GM19351 (cell line): ENCODE measurements around the gene ULK4.
A peak's percentile ranks its signal among the peaks of the same experiment; 100 is the strongest.

Experiments
- ATAC-seq: cut with Tn5 transposase; IDR thresholded peaks from one replicate; pipeline ENCODE4 v1.9.1; 2021; ENCODE audit warnings: mild to moderate bottlenecking, moderate library complexity; ENCODE audit not compliant: unreplicated experiment

ULK4 gene

GRCh38 chr3:41207355-41207754 is 754.5 kb downstream of the ULK4 start:
- no peak for ATAC-seq

GRCh38 chr3:41205591-41205990 is 756.3 kb downstream of the ULK4 start:
- no peak for ATAC-seq

- no peak for ATAC-seq
Measured at GRCh38 chr3:41204369-41204768, 757.5 kb downstream of the ULK4 start.

DNA sequence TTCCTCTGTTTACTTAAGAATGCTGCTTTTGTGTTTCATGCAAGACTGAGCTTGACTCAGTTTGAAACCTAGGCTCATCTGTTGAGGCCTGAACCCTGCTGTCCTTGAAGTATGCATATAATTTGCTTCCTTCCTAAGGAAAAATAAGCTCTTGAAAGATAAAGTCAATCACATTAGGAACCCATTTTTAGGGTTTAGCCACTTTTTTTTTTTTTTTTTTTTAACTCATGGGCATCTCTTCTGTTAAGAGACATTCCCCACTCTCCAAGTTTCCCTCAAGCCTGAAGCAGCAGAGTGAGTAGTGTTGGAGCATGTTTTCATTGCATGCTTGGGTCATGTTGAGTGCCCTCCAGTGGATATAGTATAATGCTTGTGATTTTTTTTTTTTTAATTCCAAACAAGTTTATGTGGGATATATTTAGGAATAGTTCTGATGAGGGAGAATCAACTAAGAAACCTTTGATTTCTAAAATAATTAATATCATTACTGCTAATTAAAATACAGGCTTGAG is 759.0 kb downstream of the ULK4 start:
- ATAC-seq, result no peak

GRCh38 chr3:41202075-41202833 is 759.6 kb downstream of the ULK4 start:
- no peak for ATAC-seq

GRCh38 chr3:41200669-41201021 is 761.3 kb downstream of the ULK4 start:
- ATAC-seq, result no peak

GRCh38 chr3:41199866-41200668 is 761.8 kb downstream of the ULK4 start:
- no peak for ATAC-seq

DNA sequence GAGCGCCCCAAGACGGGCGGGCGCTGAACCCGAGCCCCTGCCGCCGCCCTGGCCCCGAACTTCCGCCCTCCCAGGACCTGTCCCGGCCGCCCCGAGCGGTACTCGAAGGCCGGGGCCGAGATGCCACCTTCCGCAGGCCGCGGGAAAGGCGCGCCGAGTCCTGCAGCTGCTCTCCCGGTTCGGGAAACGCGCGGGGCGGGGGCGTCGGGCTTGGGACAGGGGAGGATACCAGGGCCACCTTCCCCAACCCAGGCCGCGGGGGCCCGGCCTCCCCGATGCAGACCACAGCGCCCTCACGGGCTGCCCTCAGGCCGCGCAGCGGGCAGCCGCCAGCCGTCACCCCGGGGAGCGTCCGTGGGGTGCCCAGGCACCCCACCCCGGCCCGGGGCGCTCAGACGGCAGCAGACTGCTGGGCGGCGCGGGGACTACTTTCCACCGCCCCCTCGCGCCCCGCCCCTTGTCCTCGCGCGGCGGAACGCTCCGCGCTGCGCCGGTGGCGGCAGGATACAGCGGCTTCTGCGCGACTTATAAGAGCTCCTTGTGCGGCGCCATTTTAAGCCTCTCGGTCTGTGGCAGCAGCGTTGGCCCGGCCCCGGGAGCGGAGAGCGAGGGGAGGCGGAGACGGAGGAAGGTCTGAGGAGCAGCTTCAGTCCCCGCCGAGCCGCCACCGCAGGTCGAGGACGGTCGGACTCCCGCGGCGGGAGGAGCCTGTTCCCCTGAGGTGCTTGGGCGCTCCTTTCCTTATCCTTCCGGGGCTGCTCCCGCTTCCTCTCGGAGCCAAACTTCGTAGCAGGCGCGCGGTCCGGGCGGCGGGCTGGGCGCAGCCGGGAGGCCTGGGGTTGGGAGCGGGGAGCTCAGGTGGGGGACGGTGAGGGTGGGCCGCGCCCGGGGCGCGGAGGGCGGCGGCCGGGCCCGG is 762.7 kb downstream of the ULK4 start, which contains the start of gene CTNNB1:
TSS of gene CTNNB1 (plus strand) at position 556 of the 916 bp plus-strand sequence. CDS start 24,564 bp downstream, outside the sequence.
- ATAC-seq, result peak; percentile 63

GRCh38 chr3:41198526-41198925 is 763.4 kb downstream of the ULK4 start:
- peak; percentile 7 for ATAC-seq

- ATAC-seq, result no peak
Measured at GRCh38 chr3:41198046-41198445, 763.9 kb downstream of the ULK4 start.
